ENCODE results near the gene GRP.

The GRP gene

GRCh38 chr18:59267503-59268126 lies 47.7 kb downstream of the GRP start:
- DNase-seq (ENCODE audit: low read depth in 2 of 2) = no peak

GRCh38 chr18:59268127-59268720 lies 48.3 kb downstream of the GRP start:
- no peak for DNase-seq (ENCODE audit: low read depth in 2 of 2)

GRCh38 chr18:59268721-59269562 lies 49.0 kb downstream of the GRP start:
- no peak for DNase-seq (ENCODE audit: low read depth in 2 of 2)

GRCh38 chr18:59269563-59270119 lies 49.7 kb downstream of the GRP start:
- DNase-seq (ENCODE audit: low read depth in 2 of 2) = no peak

GRCh38 chr18:59270689-59271257 lies 50.8 kb downstream of the GRP start:
- DNase-seq (ENCODE audit: low read depth in 2 of 2) = no peak

GRCh38 chr18:59271606-59272220 lies 51.8 kb downstream of the GRP start:
- DNase-seq (ENCODE audit: low read depth in 2 of 2) = no peak

GRCh38 chr18:59272221-59272888 lies 52.4 kb downstream of the GRP start:
- DNase-seq (ENCODE audit: low read depth in 2 of 2) = no peak

- DNase-seq (ENCODE audit: low read depth in 2 of 2) = no peak
Measured at GRCh38 chr18:59272891-59273758, 53.2 kb downstream of the GRP start, which contains the start of gene RAX. TSS of gene RAX (minus strand) at chr18:59273454. CDS start at chr18:59273206, 248 bp downstream.

- DNase-seq (ENCODE audit: low read depth in 2 of 2) = no peak
Measured at GRCh38 chr18:59273759-59274532, 54.0 kb downstream of the GRP start.

- no peak for DNase-seq (ENCODE audit: low read depth in 2 of 2)
Measured at GRCh38 chr18:59274533-59274928, 54.6 kb downstream of the GRP start.

- no peak for DNase-seq (ENCODE audit: low read depth in 2 of 2)
Measured at GRCh38 chr18:59275406-59275949, 55.5 kb downstream of the GRP start.

GRCh38 chr18:59276047-59276446 lies 56.1 kb downstream of the GRP start:
- no peak for DNase-seq (ENCODE audit: low read depth in 2 of 2)

- DNase-seq (ENCODE audit: low read depth in 2 of 2) = no peak
Measured at GRCh38 chr18:59278793-59279192, 58.8 kb downstream of the GRP start.

- DNase-seq (ENCODE audit: low read depth in 2 of 2) = no peak
Measured at GRCh38 chr18:59279193-59279592, 59.2 kb downstream of the GRP start.

- DNase-seq (ENCODE audit: low read depth in 2 of 2) = no peak
Measured at GRCh38 chr18:59279722-59280121, 59.8 kb downstream of the GRP start.
